ENCODE measurements around the gene AIDA. TPM values are rescaled to one million over a fixed set of nuclear protein-coding genes. Genes with fewer than 3 reads are reported as not detected.
A peak's percentile ranks its signal among the peaks of the same experiment; 100 is the strongest.

Gene AIDA
- total and polyA plus RNA-seq, 2 experiments from 2014 or later, result 25.7 to 34.4 TPM

- no peak overlapping the region for H3K4me2 ChIP-seq
- no peak for DNase-seq (ENCODE audit: low spot score)
- no peak overlapping the region for H3K4me3 ChIP-seq
- no peak overlapping the region for H3K27ac ChIP-seq
- H2AFZ ChIP-seq, result no peak overlapping the region
- no peaks in the 10 kb centered on the region for H3K36me3 ChIP-seq (replicated peaks; ENCODE audit: insufficient read depth, low read depth)
- no peak for TF ChIP-seq EZH2phosphoT487 (IDR thresholded peaks at IDR 0.05; ENCODE audit: low read depth, severe bottlenecking, unreplicated experiment)
- no peak for TF ChIP-seq CTCF (IDR thresholded peaks at IDR 0.05; ENCODE audit: poor library complexity)
- no peak for TF ChIP-seq EZH2 (IDR thresholded peaks at IDR 0.05; ENCODE audit: borderline replicate concordance)
- WGBS (ENCODE audit: low lambda C conversion rate, missing lambda C conversion rate), result 73% methylated on average over 2 of the region's 2 CpGs
- H3K79me2 ChIP-seq, result peaks cover 39% of the 10 kb centered on the region
- H3K9me3 ChIP-seq (ENCODE audit: low read depth), result no peaks in the 10 kb centered on the region
- H4K20me1 ChIP-seq (ENCODE audit: insufficient read depth, poor library complexity, severe bottlenecking), result no peaks in the 10 kb centered on the region
- H3K27me3 ChIP-seq, result no peaks in the 10 kb centered on the region
- H3K9me2 ChIP-seq (replicated peaks; ENCODE audit: insufficient read depth), result no peaks in the 10 kb centered on the region
- H3K4me1 ChIP-seq (ENCODE audit: insufficient read depth), result peaks cover 6% of the 10 kb centered on the region
Measured at GRCh38 chr1:222620566-222620965, 91.7 kb downstream of the AIDA start.

- H3K27ac ChIP-seq, result peak overlapping the region; percentile 14
Measured at GRCh38 chr1:222618880-222619596, 93.3 kb downstream of the AIDA start.

More at GRCh38 chr1:222618880-222619596, 93.3 kb downstream of the AIDA start:
- peak overlapping the region; percentile 97 for H3K4me2 ChIP-seq
- H3K4me1 ChIP-seq (ENCODE audit: insufficient read depth), result peaks cover 6% of the 10 kb centered on the region
- H3K4me3 ChIP-seq, result peak overlapping the region; percentile 97
- no peaks in the 10 kb centered on the region for H4K20me1 ChIP-seq (ENCODE audit: insufficient read depth, poor library complexity, severe bottlenecking)
- no peaks in the 10 kb centered on the region for H3K9me3 ChIP-seq (ENCODE audit: low read depth)
- peaks cover 39% of the 10 kb centered on the region for H3K79me2 ChIP-seq
- H2AFZ ChIP-seq, result peak overlapping the region; percentile 79
- peak; percentile 50 for DNase-seq (ENCODE audit: low spot score)
- H3K27me3 ChIP-seq, result no peaks in the 10 kb centered on the region
- WGBS (ENCODE audit: low lambda C conversion rate, missing lambda C conversion rate), result 10% methylated on average over 20 of the region's 20 CpGs
- H3K36me3 ChIP-seq (replicated peaks; ENCODE audit: insufficient read depth, low read depth), result no peaks in the 10 kb centered on the region
- TF ChIP-seq CTCF (IDR thresholded peaks at IDR 0.05; ENCODE audit: poor library complexity) (no peak), EZH2phosphoT487 (IDR thresholded peaks at IDR 0.05; ENCODE audit: low read depth, severe bottlenecking, unreplicated experiment) (no peak), EZH2 (IDR thresholded peaks at IDR 0.05; ENCODE audit: borderline replicate concordance) (no peak)
- no peaks in the 10 kb centered on the region for H3K9me2 ChIP-seq (replicated peaks; ENCODE audit: insufficient read depth)

Other genes starting within 250 kb of the AIDA start
- gene HHIPL2, start 164.4 kb downstream of the AIDA start, total RNA-seq, result 0.20 and 0.23 TPM in 2 replicates
- 0.37 and 0.99 TPM in 2 replicates for gene HHIPL2, start 164.4 kb downstream of the AIDA start, polyA plus RNA-seq
- gene TAF1A, start 122.6 kb downstream of the AIDA start, total RNA-seq, result 6.5 and 6.9 TPM in 2 replicates
- gene TAF1A, start 122.6 kb downstream of the AIDA start, polyA plus RNA-seq, result 3.0 and 5.2 TPM in 2 replicates
- 34.8 and 36.1 TPM in 2 replicates for gene MIA3, start 94.4 kb downstream of the AIDA start, total RNA-seq
- 31.9 and 36.2 TPM in 2 replicates for gene MIA3, start 94.4 kb downstream of the AIDA start, polyA plus RNA-seq
- 53.8 and 66.7 TPM in 2 replicates for gene BROX, start 73 bp upstream of the AIDA start, total RNA-seq
- 19.4 and 19.6 TPM in 2 replicates for gene BROX, start 73 bp upstream of the AIDA start, polyA plus RNA-seq
- gene FAM177B, start 24.7 kb upstream of the AIDA start, total RNA-seq, result 0.40 and 1.7 TPM in 2 replicates
- 0.19 and 1.2 TPM in 2 replicates for gene FAM177B, start 24.7 kb upstream of the AIDA start, polyA plus RNA-seq
- gene DISP1, start 102.5 kb upstream of the AIDA start, total RNA-seq, result 10.6 and 14.6 TPM in 2 replicates
- 10.1 and 11.6 TPM in 2 replicates for gene DISP1, start 102.5 kb upstream of the AIDA start, polyA plus RNA-seq

Data from hepatocyte (in vitro differentiated cells).